Naive thymus-derived CD4-positive, alpha-beta T cell (primary cell): ENCODE results near the gene KCNC4. TPM values are rescaled to one million over a fixed set of nuclear protein-coding genes. Genes with fewer than 3 reads are reported as not detected.

Experiments
- ATAC-seq: fragments of 150-1000 bp; cut with Tn5 transposase; 2 replicates; pipeline ENCODE4 v1.10.0; 2021; ENCODE audit warnings: mild to moderate bottlenecking, moderate library complexity
- CTCF ChIA-PET: fragments of 350-600 bp; sonication (Branson Sonifier 250); formaldehyde crosslinking; loops from one replicate; lab custom pipeline; 2021; ENCODE audit warnings: antibody characterized with exemption; lab: Charles Lee
- POLR2A ChIA-PET: fragments of 350-600 bp; sonication (Branson Sonifier 250); formaldehyde crosslinking; loops from one replicate; lab custom pipeline; 2021; ENCODE audit warnings: antibody characterized with exemption, inconsistent platforms; lab: Charles Lee
- DNase-seq, 9 donors: peaks; one replicate each; pipeline versions ENCODE4 v3.0.0 to v3.0.0-alpha.2; 2020 to 2022; ENCODE audit warnings: mixed read lengths in 1 of 9
- H3K27ac ChIP-seq: one replicate; pipeline ENCODE4 v1.7.0; 2013; ENCODE audit warnings: mild to moderate bottlenecking, low read depth, low read length, moderate library complexity
- H3K27me3 ChIP-seq, 2 donors: one replicate each; pipeline ENCODE4 v1.7.0; 2013; ENCODE audit warnings: low read length in 2 of 2, mild to moderate bottlenecking in 2 of 2, moderate library complexity in 2 of 2; ENCODE audit not compliant: control insufficient read depth in 2 of 2, insufficient read depth in 2 of 2
- H3K36me3 ChIP-seq, 3 experiments: 1 replicate in 2 of 3; 2 replicates in 1 of 3; pipeline ENCODE4 v1.7.0; 2013; ENCODE audit warnings: low read length in 3 of 3, mild to moderate bottlenecking in 3 of 3, moderate library complexity in 1 of 3; ENCODE audit not compliant: insufficient read depth in 3 of 3, control insufficient read depth in 2 of 3
- H3K4me1 ChIP-seq, 2 donors: one replicate each; pipeline ENCODE4 v1.7.0; 2013; ENCODE audit warnings: low read length in 2 of 2, mild to moderate bottlenecking in 2 of 2, moderate library complexity in 1 of 2; ENCODE audit not compliant: control insufficient read depth in 2 of 2, insufficient read depth in 2 of 2
- H3K4me3 ChIP-seq: 2 replicates; pipeline ENCODE4 v1.7.0; 2013; ENCODE audit warnings: mild to moderate bottlenecking, low read length
- H3K9me3 ChIP-seq, 3 experiments: 1 replicate in 2 of 3; 2 replicates in 1 of 3; pipeline ENCODE4 v1.7.0; 2013; ENCODE audit warnings: low read length in 3 of 3; ENCODE audit not compliant: control insufficient read depth in 2 of 3
- H3K27ac Mint-ChIP-seq, 9 donors: one replicate each; pipeline ENCODE4 v1.8.0; 2020 to 2022; ENCODE audit warnings: mixed read lengths in 9 of 9, mild to moderate bottlenecking in 8 of 9, moderate library complexity in 5 of 9, inconsistent platforms in 2 of 9
- H3K27me3 Mint-ChIP-seq, 5 donors: one replicate each; pipeline ENCODE4 v1.8.0; 2021 to 2022; ENCODE audit warnings: mixed read lengths in 5 of 5, mild to moderate bottlenecking in 1 of 5
- H3K36me3 Mint-ChIP-seq, 5 donors: one replicate each; pipeline ENCODE4 v1.8.0; 2020 to 2022; ENCODE audit warnings: mixed read lengths in 5 of 5, mild to moderate bottlenecking in 3 of 5, inconsistent platforms in 1 of 5
- H3K4me1 Mint-ChIP-seq, 7 donors: one replicate each; pipeline ENCODE4 v1.8.0; 2020 to 2022; ENCODE audit warnings: mixed read lengths in 7 of 7, mild to moderate bottlenecking in 3 of 7, inconsistent platforms in 1 of 7
- H3K4me3 Mint-ChIP-seq, 10 donors: one replicate each; pipeline ENCODE4 v1.8.0; 2020 to 2022; ENCODE audit warnings: mild to moderate bottlenecking in 10 of 10, mixed read lengths in 10 of 10, moderate library complexity in 6 of 10, inconsistent platforms in 2 of 10
- H3K9me3 Mint-ChIP-seq, 11 donors: one replicate each; pipeline ENCODE4 v1.8.0; 2020 to 2022; ENCODE audit warnings: mixed read lengths in 11 of 11, mild to moderate bottlenecking in 4 of 11, inconsistent platforms in 1 of 11, moderate library complexity in 1 of 11
- intact Hi-C, 2 donors: fragments of 100-400 bp; cut with micrococcal nuclease; formaldehyde crosslinking; loops; one replicate each; pipeline ENCODE4 v1.15.1; 2023
- polyA plus RNA-seq, 2 donors: library from polyadenylated mRNA; unstranded; fragments of 300-500 nt; fragmentation: Illumina TruSeq; gene quantifications; one replicate each; pipeline ENCODE4 v1.2.3, GENCODE V29; 2021
- total RNA-seq, 6 experiments: library from RNA in 5 of 6; stranded (reverse) in 5 of 6; gene quantifications; 1 replicate in 5 of 6; 2 replicates in 1 of 6; pipeline ENCODE4 v1.2.3 and lab custom pipeline; 2021 to 2026

The KCNC4 gene
- total and polyA plus RNA-seq, 7 experiments from 2014 or later = 1.6 to 18.2 (median 10.1) TPM

GRCh38 chr1:110243146-110243545, 33.0 kb downstream of the KCNC4 start:
- H3K4me3 Mint-ChIP-seq = no peak overlapping the region
- DNase-seq (no peak), ATAC-seq (no peak)
- Histone ChIP-seq H3K4me1 (no peaks in the 10 kb centered on the region), H3K9me3 (no peaks in the 10 kb centered on the region), H3K36me3 (no peaks in the 10 kb centered on the region), H3K27me3 (no peaks in the 10 kb centered on the region), H3K27ac (no peak overlapping the region), H3K4me3 (no peak overlapping the region)
- H3K36me3 Mint-ChIP-seq = peaks cover 0 to 7% (median 0%) of the 10 kb centered on the region in 5 donors
- H3K27me3 Mint-ChIP-seq = no peaks in the 10 kb centered on the region
- peaks cover 0 to 6% (median 0%) of the 10 kb centered on the region in 7 donors for H3K4me1 Mint-ChIP-seq
- peak overlapping the region in 1 of 9 donors; percentile 74 for H3K27ac Mint-ChIP-seq
- intact Hi-C loops = no loop called here
- POLR2A ChIA-PET = no interaction called here
- CTCF ChIA-PET = no interaction called here
- no peaks in the 10 kb centered on the region for H3K9me3 Mint-ChIP-seq

GRCh38 chr1:110243574-110243973, 33.5 kb downstream of the KCNC4 start:
- ChIA-PET CTCF (no interaction called here), POLR2A (no interaction called here)
- intact Hi-C loops = no loop called here
- Histone ChIP-seq H3K9me3 (no peaks in the 10 kb centered on the region), H3K36me3 (no peaks in the 10 kb centered on the region), H3K4me1 (no peaks in the 10 kb centered on the region), H3K4me3 (no peak overlapping the region), H3K27ac (no peak overlapping the region), H3K27me3 (no peaks in the 10 kb centered on the region)
- no peaks in the 10 kb centered on the region for H3K9me3 Mint-ChIP-seq
- peak overlapping the region in 1 of 9 donors; percentile 74 for H3K27ac Mint-ChIP-seq
- H3K36me3 Mint-ChIP-seq = peaks cover 0 to 4% (median 0%) of the 10 kb centered on the region in 5 donors
- no peak for DNase-seq
- no peak for ATAC-seq
- H3K27me3 Mint-ChIP-seq = no peaks in the 10 kb centered on the region
- H3K4me3 Mint-ChIP-seq = no peak overlapping the region
- H3K4me1 Mint-ChIP-seq = peaks cover 0 to 6% (median 0%) of the 10 kb centered on the region in 7 donors

GRCh38 chr1:110245876-110246620, 35.9 kb downstream of the KCNC4 start:
- Mint-ChIP-seq H3K9me3 (no peaks in the 10 kb centered on the region), H3K36me3 (no peaks in the 10 kb centered on the region), H3K27me3 (no peaks in the 10 kb centered on the region), H3K27ac (no peak overlapping the region), H3K4me1 (peaks cover 0 to 3% (median 0%) of the 10 kb centered on the region in 7 donors), H3K4me3 (no peak overlapping the region)
- Histone ChIP-seq H3K36me3 (no peaks in the 10 kb centered on the region), H3K27ac (no peak overlapping the region), H3K4me1 (no peaks in the 10 kb centered on the region), H3K4me3 (no peak overlapping the region), H3K9me3 (no peaks in the 10 kb centered on the region), H3K27me3 (no peaks in the 10 kb centered on the region)
- ATAC-seq (no peak), DNase-seq (no peak)
- ChIA-PET POLR2A (no interaction called here), CTCF (interaction anchor here (0.6 kb wide), 1 partner anchor 118 kb away, joined by 4 read pairs; no protein-coding TSS in a partner anchor)
- intact Hi-C loops = loop anchor here in 1 of 2 donors (5.0 kb wide), 1 partner anchor 39 kb away; no protein-coding TSS in a partner anchor

- ATAC-seq = no peak
- H3K4me1 ChIP-seq = no peaks in the 10 kb centered on the region
- no peaks in the 10 kb centered on the region for H3K27me3 ChIP-seq
- Mint-ChIP-seq H3K4me3 (no peak overlapping the region), H3K4me1 (peaks cover 0 to 5% (median 0%) of the 10 kb centered on the region in 7 donors), H3K9me3 (peaks cover 0 to 4% (median 0%) of the 10 kb centered on the region in 11 donors), H3K27ac (no peak overlapping the region), H3K36me3 (peaks cover 0 to 4% (median 0%) of the 10 kb centered on the region in 5 donors), H3K27me3 (no peaks in the 10 kb centered on the region)
- CTCF ChIA-PET = no interaction called here
- DNase-seq = no peak
- H3K36me3 ChIP-seq = no peaks in the 10 kb centered on the region
- no peak overlapping the region for H3K4me3 ChIP-seq
- intact Hi-C loops = loop anchor here in 1 of 2 donors (5.0 kb wide), 1 partner anchor 41 kb away; no protein-coding TSS in a partner anchor
- POLR2A ChIA-PET = no interaction called here
- no peaks in the 10 kb centered on the region for H3K9me3 ChIP-seq
- no peak overlapping the region for H3K27ac ChIP-seq
Observed at GRCh38 chr1:110248746-110249145, 38.6 kb downstream of the KCNC4 start.

GRCh38 chr1:110249256-110249655, 39.1 kb downstream of the KCNC4 start:
- Mint-ChIP-seq H3K4me1 (peaks cover 0 to 5% (median 0%) of the 10 kb centered on the region in 7 donors), H3K27ac (no peak overlapping the region), H3K27me3 (no peaks in the 10 kb centered on the region), H3K4me3 (no peak overlapping the region), H3K36me3 (peaks cover 0 to 4% (median 0%) of the 10 kb centered on the region in 5 donors), H3K9me3 (peaks cover 0 to 4% (median 0%) of the 10 kb centered on the region in 11 donors)
- Histone ChIP-seq H3K4me1 (no peaks in the 10 kb centered on the region), H3K36me3 (no peaks in the 10 kb centered on the region), H3K9me3 (no peaks in the 10 kb centered on the region), H3K27me3 (no peaks in the 10 kb centered on the region), H3K4me3 (no peak overlapping the region), H3K27ac (no peak overlapping the region)
- no peak for ATAC-seq
- DNase-seq = no peak
- ChIA-PET CTCF (no interaction called here), POLR2A (no interaction called here)
- intact Hi-C loops = loop anchor here in 1 of 2 donors (5.0 kb wide), 1 partner anchor 42 kb away; no protein-coding TSS in a partner anchor

- peak in 1 of 9 donors; percentile 9 for DNase-seq
- H3K27ac ChIP-seq = no peak overlapping the region
- POLR2A ChIA-PET = no interaction called here
- H3K4me3 ChIP-seq = no peak overlapping the region
- peaks cover 0 to 4% (median 0%) of the 10 kb centered on the region in 5 donors for H3K36me3 Mint-ChIP-seq
- H3K36me3 ChIP-seq = no peaks in the 10 kb centered on the region
- intact Hi-C loops = no loop called here
- H3K27me3 ChIP-seq = no peaks in the 10 kb centered on the region
- CTCF ChIA-PET = interaction anchor here (0.5 kb wide), 1 partner anchor 47 kb away, joined by 3 read pairs; no protein-coding TSS in a partner anchor
- H3K27ac Mint-ChIP-seq = no peak overlapping the region
- H3K4me1 Mint-ChIP-seq = peaks cover 0 to 5% (median 0%) of the 10 kb centered on the region in 7 donors
- no peak for ATAC-seq
- no peaks in the 10 kb centered on the region for H3K9me3 ChIP-seq
- H3K4me1 ChIP-seq = no peaks in the 10 kb centered on the region
- no peaks in the 10 kb centered on the region for H3K27me3 Mint-ChIP-seq
- no peak overlapping the region for H3K4me3 Mint-ChIP-seq
- peaks cover 0 to 4% (median 0%) of the 10 kb centered on the region in 11 donors for H3K9me3 Mint-ChIP-seq
Observed at GRCh38 chr1:110250008-110250407, 39.9 kb downstream of the KCNC4 start.
